K562 (cell line): ENCODE measurements around the gene PACSIN1. TPM values are rescaled to one million over a fixed set of nuclear protein-coding genes. Genes with fewer than 3 reads are reported as not detected.

Experiments used
- ATAC-seq: fragments of 200-7000 bp; cut with Tn5 transposase; 3 replicates; pipeline ENCODE4 v1.9.1; 2020; ENCODE audit warnings: moderate library complexity
- BruUV-seq: library from RNA; stranded (reverse); fragments of 400-500 nt; replicated peaks from 2 replicates; lab custom pipeline; 2021; lab: Mats Ljungman, UMichigan
- CTCF ChIA-PET: fragments of 300-600 bp; formaldehyde crosslinking; extraction: SDS; loops from one replicate; lab custom pipeline; 2021; ENCODE audit warnings: low intra/inter-chr PET ratio; lab: Yijun Ruan, JAX
- POLR2A ChIA-PET: fragments of 300-600, 350-650 bp; sonication (Branson Sonifier 250); formaldehyde crosslinking; extraction: SDS; loops from one replicate; lab custom pipeline; 2021; ENCODE audit warnings: antibody characterized with exemption, inconsistent platforms; lab: Yijun Ruan, JAX
- DNase-seq, 4 experiments: peaks; one replicate each; pipeline versions ENCODE4 v3.0.0 to v3.0.0-alpha.2; 2011 to 2018; ENCODE audit warnings: low spot score in 3 of 4, mixed read lengths in 3 of 4; ENCODE audit errors: extremely low read depth in 1 of 4
- FAIRE-seq: peaks from 2 replicates; lab custom pipeline; 2011; peaks lifted over from hg19 to GRCh38; lab: Jason Lieb, UNC
- H2AFZ ChIP-seq: 2 replicates; pipeline ENCODE4 v1.6.0; 2011; ENCODE audit warnings: low read depth, low read length, control low read depth, inconsistent platforms
- H3K27ac ChIP-seq: fragments of 200-600 bp; 3 replicates; pipeline ENCODE4 v1.8.0; 2011; ENCODE audit warnings: low read depth, mild to moderate bottlenecking, control low read depth, inconsistent platforms, low read length, moderate library complexity, mixed read lengths; ENCODE audit errors: extremely low read depth
- H3K27me3 ChIP-seq, 2 experiments: fragments of 300-600 bp in 1 of 2; 2 replicates in 1 of 2; 3 replicates in 1 of 2; pipeline versions ENCODE4 v1.6.0 to v1.8.0; 2011; ENCODE audit warnings: inconsistent platforms in 2 of 2, low read length in 2 of 2, mild to moderate bottlenecking in 1 of 2, mixed read lengths in 1 of 2, moderate library complexity in 1 of 2; ENCODE audit not compliant: control insufficient read depth in 2 of 2, insufficient read depth in 2 of 2
- H3K36me3 ChIP-seq: fragments of 300-600 bp; 3 replicates; pipeline ENCODE4 v1.8.0; 2011; ENCODE audit warnings: mild to moderate bottlenecking, low read length, inconsistent platforms; ENCODE audit not compliant: control insufficient read depth, insufficient read depth
- H3K4me1 ChIP-seq, 2 experiments: fragments of 200-600 bp in 1 of 2; replicated peaks in 1 of 2; 2 replicates in 1 of 2; 3 replicates in 1 of 2; pipeline versions ENCODE4 v1.5.1 to v1.8.0; 2011; ENCODE audit warnings: inconsistent platforms in 2 of 2, low read length in 2 of 2, mild to moderate bottlenecking in 1 of 2, mixed read lengths in 1 of 2, moderate library complexity in 1 of 2; ENCODE audit not compliant: control insufficient read depth in 2 of 2, insufficient read depth in 2 of 2
- H3K4me2 ChIP-seq: 2 replicates; pipeline ENCODE4 v1.6.1; 2011; ENCODE audit warnings: low read length, control low read depth, inconsistent platforms, mixed read lengths; ENCODE audit not compliant: insufficient read depth
- H3K4me3 ChIP-seq: fragments of 200-600 bp; sonication (generic), shearing (Covaris generic); 2 replicates; pipeline ENCODE4 v1.5.1; 2016; ENCODE audit warnings: control low read depth, inconsistent platforms
- H3K79me2 ChIP-seq: fragments of 200-600 bp; 3 replicates; pipeline ENCODE4 v1.8.0; 2011; ENCODE audit warnings: low read length, inconsistent platforms; ENCODE audit not compliant: control insufficient read depth, insufficient read depth
- H3K9ac ChIP-seq, 2 experiments: 2 replicates each; pipeline versions ENCODE4 v1.6.0 to v1.6.1; 2011; ENCODE audit warnings: low read depth in 2 of 2, low read length in 2 of 2, control low read depth in 1 of 2, inconsistent platforms in 1 of 2, mild to moderate bottlenecking in 1 of 2, mixed read lengths in 1 of 2; ENCODE audit not compliant: insufficient read depth in 1 of 2
- H3K9me1 ChIP-seq: one replicate; pipeline ENCODE4 v1.6.0; 2011; ENCODE audit warnings: inconsistent platforms, mild to moderate bottlenecking, low read length, moderate library complexity; ENCODE audit not compliant: control insufficient read depth, insufficient read depth
- H3K9me3 ChIP-seq: replicated peaks from 2 replicates; pipeline ENCODE4 v1.5.1; 2011; ENCODE audit warnings: low read depth, low read length, inconsistent platforms; ENCODE audit not compliant: control insufficient read depth, insufficient read depth
- H4K20me1 ChIP-seq: replicated peaks from 2 replicates; pipeline ENCODE4 v1.6.1; 2011; ENCODE audit warnings: low read length, inconsistent platforms, mixed read lengths; ENCODE audit not compliant: control insufficient read depth, insufficient read depth
- CBX1 ChIP-seq: sonication (generic); IDR thresholded peaks from 2 replicates; pipeline ENCODE4 v1.6.1; 2016; ENCODE audit warnings: antibody characterized with exemption, low read depth, mild to moderate bottlenecking
- DACH1 ChIP-seq: fragments of 450-650 bp; IDR thresholded peaks from 2 replicates; pipeline ENCODE4 v1.6.1; 2018; ENCODE audit not compliant: partially characterized antibody
- EHMT2 ChIP-seq: fragments of 450-650 bp; IDR thresholded peaks from 2 replicates; pipeline ENCODE4 v1.6.1; 2018; ENCODE audit warnings: antibody characterized with exemption
- GABPB1 ChIP-seq: sonication (generic); formaldehyde crosslinking; IDR thresholded peaks from 2 replicates; pipeline ENCODE4 v1.8.0; 2022; ENCODE audit warnings: mild to moderate bottlenecking, missing genetic modification reagents
- KAT7 ChIP-seq: sonication (generic); formaldehyde crosslinking; IDR thresholded peaks from 2 replicates; pipeline ENCODE4 v1.8.0; 2022; ENCODE audit warnings: missing genetic modification reagents, mild to moderate bottlenecking, borderline replicate concordance
- MAX ChIP-seq: sonication (generic); formaldehyde crosslinking; IDR thresholded peaks from 2 replicates; pipeline ENCODE4 v1.9.0; 2022; ENCODE audit warnings: mild to moderate bottlenecking, missing genetic modification reagents
- NR3C1 ChIP-seq: sonication (generic); formaldehyde crosslinking; IDR thresholded peaks from 2 replicates; pipeline ENCODE4 v1.8.1; 2022; ENCODE audit warnings: missing genetic modification reagents
- PHF8 ChIP-seq: fragments of 200-600 bp; sonication (generic); IDR thresholded peaks from 2 replicates; pipeline ENCODE4 v1.6.1; 2012; ENCODE audit warnings: mixed run types, mild to moderate bottlenecking, inconsistent platforms, low read length, moderate library complexity, borderline replicate concordance
- SETDB1 ChIP-seq: IDR thresholded peaks from one replicate; pipeline ENCODE4 v1.6.1; 2012; ENCODE audit warnings: low read length, control low read depth, inconsistent platforms
- SFPQ ChIP-seq: fragments of 200-400 bp; formaldehyde crosslinking; IDR thresholded peaks from 2 replicates; pipeline ENCODE4 v1.6.1; 2017; ENCODE audit warnings: mild to moderate bottlenecking, low read depth, low read length, moderate library complexity
- ZBTB12 ChIP-seq: fragments of 250-450 bp; sonication (Bioruptor Pico); IDR thresholded peaks from 2 replicates; pipeline ENCODE4 v1.4.0; 2020
- ZBTB7A ChIP-seq: IDR thresholded peaks from 2 replicates; pipeline ENCODE4 v1.6.1; 2011; ENCODE audit warnings: low read depth, mild to moderate bottlenecking, low read length, moderate library complexity, borderline replicate concordance; ENCODE audit not compliant: control insufficient read depth
- ZNF592 ChIP-seq: fragments of 450-650 bp; IDR thresholded peaks from 2 replicates; pipeline ENCODE4 v1.6.1; 2017; ENCODE audit warnings: antibody characterized with exemption, mild to moderate bottlenecking
- WGBS: fragments of 100-300 bp; shearing (Covaris generic); methylation state at CpG from one replicate; pipeline ENCODE4 v1.1.6; 2016; ENCODE audit warnings: low coverage, mixed read lengths; ENCODE audit not compliant: insufficient coverage; ENCODE audit errors: missing lambda C conversion rate; 5-methylcytosine and 5-hydroxymethylcytosine counted together
- in situ Hi-C: fragments of 300-500 bp; cut with MboI; formaldehyde crosslinking; loops from 4 replicates; pipeline ENCODE4 v1.15.0; 2018; ENCODE audit warnings: inconsistent platforms, mixed read lengths
- intact Hi-C: fragments of 100-400 bp; cut with micrococcal nuclease; formaldehyde crosslinking; loops from 2 replicates; pipeline ENCODE4 v1.14.2; 2022
- polyA plus RNA-seq, 8 experiments: library from polyadenylated mRNA; depleted of rRNA in 4 of 8; stranded (reverse) in 5 of 8; unstranded in 3 of 8; fragments of >200 nt; fragmentation: Nextera tagmentation in 2 of 8; fragmentation: Illumina TruSeq in 1 of 8; extraction: Ambion mirVana in 2 of 8; extraction: Trizol in 1 of 8; gene quantifications; 2 replicates each; pipeline versions ENCODE4 v1.2.1 to v1.2.3, GENCODE V29; 2011 to 2014; ENCODE audit warnings: inconsistent platforms in 1 of 8, missing spikeins in 1 of 8
- total RNA-seq, 7 experiments: library from RNA; depleted of rRNA in 6 of 7; stranded (reverse); fragments of >200 nt in 6 of 7; fragmentation: Illumina TruSeq in 2 of 7; extraction: Trizol in 2 of 7; gene quantifications; 2 replicates each; pipeline versions ENCODE4 v1.2.1 to v1.2.3, GENCODE V29; 2011 to 2021; ENCODE audit warnings: low replicate concordance in 1 of 7

Gene PACSIN1
- total and polyA plus RNA-seq, 9 of the 15 experiments (the other 6 are each of a cell fraction or from before 2014, with no cell fraction given), result 0.01 to 1.7 (median 0.45) TPM

- Histone ChIP-seq H4K20me1 (no peaks in the 10 kb centered on the region), H3K4me2 (no peak overlapping the region), H3K79me2 (no peaks in the 10 kb centered on the region), H3K4me1 (peaks cover 7 to 55% of the 10 kb centered on the region in 2 experiments; a peak in 4 of 5 replicates), H2AFZ (no peak overlapping the region), H3K27me3 (no peaks in the 10 kb centered on the region), H3K9me3 (no peaks in the 10 kb centered on the region), H3K36me3 (no peaks in the 10 kb centered on the region), H3K4me3 (no peak overlapping the region), H3K9me1 (no peaks in the 10 kb centered on the region), H3K9ac (peak overlapping the region in 1 of 2 experiments; percentile 61; a peak in 2 of 4 replicates), H3K27ac (no peak overlapping the region)
- in situ Hi-C loops, result no loop called here
- ATAC-seq, result no peak
- ChIA-PET POLR2A (interaction anchor here (0.7 to 0.8 kb wide), 2 partner anchors 11 to 75 kb away, joined by 3 read pairs; no protein-coding TSS in a partner anchor), CTCF (no interaction called here)
- no TSS peak for BruUV-seq
- WGBS, result 58% methylated on average over 11 of the region's 12 CpGs
- no peak for FAIRE-seq
- no peak for DNase-seq
- intact Hi-C loops, result no loop called here
- TF ChIP-seq PHF8, result no peak
- TF ChIP-seq EHMT2, result no peak
- TF ChIP-seq SFPQ, result no peak
- TF ChIP-seq ZBTB7A, result 0 out of 2 replicates have a peak, but pooled peaks have one; percentile 16
- no peak for TF ChIP-seq ZNF592
- no peak for TF ChIP-seq SETDB1
- TF ChIP-seq MAX, result peak; percentile 15; the same call in 1 of the 2 replicates
- no peak for TF ChIP-seq DACH1
- no peak for TF ChIP-seq CBX1
- no peak; the same call in 1 of the 2 replicates for TF ChIP-seq GABPB1 (CRISPR knock-in tag)
- no peak for TF ChIP-seq ZBTB12 (CRISPR knock-in tag)
- TF ChIP-seq NR3C1, result no peak
- no peak for TF ChIP-seq KAT7 (CRISPR knock-in tag)
These were observed 102.7 kb downstream of the PACSIN1 start for GRCh38 chr6:34568341-34569201.
